SK-N-MC (cell line): ENCODE results near the gene TMEM132C.

Experiments used
- EZH2 ChIP-seq: fragments of 200-600 bp; sonication (generic); IDR thresholded peaks from one replicate; pipeline ENCODE4 v1.6.1; 2017; ENCODE audit warnings: antibody characterized with exemption
- POLR2AphosphoS5 ChIP-seq: IDR thresholded peaks from 2 replicates; pipeline ENCODE4 v1.6.1; 2012; ENCODE audit warnings: mild to moderate bottlenecking, low read depth, low read length, borderline replicate concordance

- TF ChIP-seq POLR2AphosphoS5 = no peak
- TF ChIP-seq EZH2 = no peak
These were observed 405.9 kb downstream of the TMEM132C start for GRCh38 chr12:128672893-128673292.
